HepG2 (cell line): ENCODE data around the gene LTA4H. TPM values are rescaled to one million over a fixed set of nuclear protein-coding genes. Genes with fewer than 3 reads are reported as not detected.

Experiments used
- ATAC-seq: fragments of 200-7000 bp; cut with Tn5 transposase; 3 replicates; pipeline ENCODE4 v1.9.1; 2020; ENCODE audit warnings: mild to moderate bottlenecking, moderate library complexity
- BruUV-seq: library from RNA; stranded (reverse); fragments of 400-500 nt; replicated peaks from 2 replicates; lab custom pipeline; 2021; lab: Mats Ljungman, UMichigan
- CTCF ChIA-PET: fragments of 300-600 bp; formaldehyde crosslinking; extraction: SDS; loops from one replicate; lab custom pipeline; 2021; ENCODE audit warnings: low total read pairs, inconsistent platforms, low intra/inter-chr PET ratio; lab: Yijun Ruan, JAX
- POLR2A ChIA-PET: fragments of 350-600 bp; sonication (Branson Sonifier 250); formaldehyde crosslinking; loops from one replicate; lab custom pipeline; 2020; ENCODE audit warnings: antibody characterized with exemption, inconsistent platforms; lab: Yijun Ruan, JAX
- DNase-seq: peaks from one replicate; pipeline ENCODE4 v3.0.0-alpha.2; 2015; ENCODE audit warnings: low spot score
- FAIRE-seq: peaks from 3 replicates; lab custom pipeline; 2011; peaks lifted over from hg19 to GRCh38; lab: Jason Lieb, UNC
- H2AFZ ChIP-seq: one replicate; pipeline ENCODE4 v1.6.1; 2011; ENCODE audit warnings: low read length, inconsistent platforms
- H3K27ac ChIP-seq: fragments of 300-600 bp; 3 replicates; pipeline ENCODE4 v1.8.0; 2011; ENCODE audit warnings: mixed run types, mild to moderate bottlenecking, mixed read lengths, low read length, inconsistent platforms; ENCODE audit not compliant: insufficient read depth; ENCODE audit errors: extremely low read length
- H3K27me3 ChIP-seq, 2 experiments: fragments of 200-600 bp in 1 of 2; 2 replicates in 1 of 2; 3 replicates in 1 of 2; pipeline versions ENCODE4 v1.6.0 to v1.8.0; 2011; ENCODE audit warnings: low read length in 2 of 2, mild to moderate bottlenecking in 2 of 2, moderate library complexity in 2 of 2, inconsistent platforms in 1 of 2; ENCODE audit not compliant: insufficient read depth in 2 of 2, control insufficient read depth in 1 of 2
- H3K36me3 ChIP-seq, 2 experiments: fragments of 200-600 bp in 1 of 2; replicated peaks in 1 of 2; 2 replicates in 1 of 2; 3 replicates in 1 of 2; pipeline versions ENCODE4 v1.5.1 to v1.8.0; 2011; ENCODE audit warnings: low read length in 2 of 2, inconsistent platforms in 1 of 2; ENCODE audit not compliant: insufficient read depth in 2 of 2, control insufficient read depth in 1 of 2
- H3K4me1 ChIP-seq: 2 replicates; pipeline ENCODE4 v1.5.1; 2012; ENCODE audit warnings: low read length, inconsistent platforms; ENCODE audit not compliant: insufficient read depth
- H3K4me2 ChIP-seq: 2 replicates; pipeline ENCODE4 v1.6.0; 2011; ENCODE audit warnings: low read depth, low read length, inconsistent platforms
- H3K4me3 ChIP-seq, 3 experiments: fragments of 200-600 bp in 1 of 3; sonication (generic), shearing (Covaris generic) in 1 of 3; replicated peaks in 1 of 3; 2 replicates each; pipeline ENCODE4 v1.5.1; 2011 to 2016; ENCODE audit warnings: low read length in 3 of 3, inconsistent platforms in 2 of 3, low read depth in 2 of 3, mild to moderate bottlenecking in 2 of 3, control low read depth in 1 of 3, mixed read lengths in 1 of 3; ENCODE audit not compliant: insufficient read depth in 1 of 3
- H3K79me2 ChIP-seq: one replicate; pipeline ENCODE4 v1.6.1; 2011; ENCODE audit warnings: low read length, inconsistent platforms; ENCODE audit not compliant: insufficient read depth
- H3K9ac ChIP-seq: 2 replicates; pipeline ENCODE4 v1.6.0; 2011; ENCODE audit warnings: mild to moderate bottlenecking, low read depth, low read length, inconsistent platforms; ENCODE audit not compliant: insufficient read depth
- H3K9me3 ChIP-seq: 2 replicates; pipeline ENCODE4 v1.5.1; 2012; ENCODE audit warnings: mild to moderate bottlenecking, low read length
- H4K20me1 ChIP-seq: 2 replicates; pipeline ENCODE4 v1.6.0; 2011; ENCODE audit warnings: inconsistent platforms, mild to moderate bottlenecking, low read length, moderate library complexity; ENCODE audit not compliant: insufficient read depth
- ELF3 ChIP-seq: IDR thresholded peaks from 2 replicates; pipeline ENCODE4 v1.6.1; 2016; ENCODE audit warnings: missing genetic modification reagents, missing compliant biosample characterization
- MTA3 ChIP-seq: sonication (generic); formaldehyde crosslinking; IDR thresholded peaks from 2 replicates; pipeline ENCODE4 v1.4.0; 2020; ENCODE audit warnings: missing genetic modification reagents
- NBN ChIP-seq: fragments of 450-650 bp; conservative IDR thresholded peaks from 2 replicates; pipeline ENCODE4 v1.6.1; 2017
- REL ChIP-seq: sonication (generic); formaldehyde crosslinking; conservative IDR thresholded peaks from 2 replicates; pipeline ENCODE4 v1.8.0; 2022; ENCODE audit warnings: mild to moderate bottlenecking, missing genetic modification reagents, moderate library complexity
- THYN1 ChIP-seq: sonication (generic); formaldehyde crosslinking; IDR thresholded peaks from 2 replicates; pipeline ENCODE4 v1.8.1; 2023; ENCODE audit warnings: low read depth, mild to moderate bottlenecking, moderate library complexity, missing genetic modification reagents, borderline replicate concordance
- ZBTB1 ChIP-seq: sonication (generic); formaldehyde crosslinking; IDR thresholded peaks from 2 replicates; pipeline ENCODE4 v1.4.0; 2020; ENCODE audit warnings: missing genetic modification reagents, borderline replicate concordance
- ZFX ChIP-seq: sonication (generic); formaldehyde crosslinking; IDR thresholded peaks from 2 replicates; pipeline ENCODE4 v1.4.0; 2020; ENCODE audit warnings: mild to moderate bottlenecking, low read depth, missing genetic modification reagents, moderate library complexity
- ZNF224 ChIP-seq: sonication (generic); formaldehyde crosslinking; IDR thresholded peaks from 2 replicates; pipeline ENCODE4 v1.5.0; 2020; ENCODE audit warnings: mild to moderate bottlenecking, missing genetic modification reagents
- ZNF326 ChIP-seq: sonication (generic); formaldehyde crosslinking; IDR thresholded peaks from 2 replicates; pipeline ENCODE4 v1.4.0; 2020; ENCODE audit warnings: missing genetic modification reagents, borderline replicate concordance
- ZNF678 ChIP-seq: sonication (generic); formaldehyde crosslinking; IDR thresholded peaks from 2 replicates; pipeline ENCODE4 v1.4.0; 2020; ENCODE audit warnings: mild to moderate bottlenecking, missing genetic modification reagents
- WGBS: methylation state at CpG from one replicate; pipeline ENCODE4 v1.1.6; 2017; ENCODE audit warnings: low lambda C conversion rate; 5-methylcytosine and 5-hydroxymethylcytosine counted together
- in situ Hi-C: cut with HindIII; loops from 2 replicates; pipeline ENCODE4 v1.10.0; 2017; ENCODE audit warnings: low pct_unique_long_range_greater_than_20kb; ENCODE audit not compliant: extremely low pct_ligation_motif_present
- intact Hi-C: fragments of 100-400 bp; cut with micrococcal nuclease; formaldehyde crosslinking; loops from one replicate; pipeline ENCODE4 v1.10.0; 2022; ENCODE audit not compliant: unreplicated experiment
- polyA plus RNA-seq, 8 experiments: library from polyadenylated mRNA; depleted of rRNA in 3 of 8; stranded (reverse) in 7 of 8; unstranded in 1 of 8; fragments of >200 nt; fragmentation: Illumina TruSeq in 4 of 8; extraction: Trizol in 4 of 8; gene quantifications; 2 replicates each; pipeline versions ENCODE4 v1.2.1 to v1.2.3, GENCODE V29; 2011 to 2016; ENCODE audit warnings: low read depth in 4 of 8, missing spikeins in 1 of 8, mixed read lengths in 1 of 8; ENCODE audit not compliant: insufficient read depth in 1 of 8
- total RNA-seq, 5 experiments: library from RNA; depleted of rRNA; stranded (reverse); fragments of >200 nt; fragmentation: Illumina TruSeq; extraction: Trizol; gene quantifications; 2 replicates each; pipeline ENCODE4 v1.2.3, GENCODE V29; 2016; ENCODE audit warnings: low read depth in 1 of 5
- TF ChIP-seq, protein P1 (sequence below): sonication (generic); formaldehyde crosslinking; IDR thresholded peaks from 2 replicates; pipeline ENCODE4 v1.4.0; 2020; ENCODE audit warnings: missing genetic modification reagents
- TF ChIP-seq, protein P2 (sequence below): sonication (generic); formaldehyde crosslinking; IDR thresholded peaks from 2 replicates; pipeline ENCODE4 v1.8.1; 2023; ENCODE audit warnings: mild to moderate bottlenecking, moderate library complexity, missing genetic modification reagents
- TF ChIP-seq, protein P3 (sequence below): sonication (generic); formaldehyde crosslinking; IDR thresholded peaks from 2 replicates; pipeline ENCODE4 v1.8.0; 2022; ENCODE audit warnings: mild to moderate bottlenecking, missing genetic modification reagents, borderline replicate concordance
- TF ChIP-seq, protein P4 (sequence below): sonication (generic); formaldehyde crosslinking; IDR thresholded peaks from 2 replicates; pipeline ENCODE4 v1.8.1; 2023; ENCODE audit warnings: mild to moderate bottlenecking, inconsistent platforms, moderate library complexity, missing genetic modification reagents, borderline replicate concordance

Gene LTA4H
- total and polyA plus RNA-seq, 2 of the 13 experiments (the other 11 are each of a cell fraction or from before 2014, with no cell fraction given) = 87.5 to 90.4 TPM

DNA sequence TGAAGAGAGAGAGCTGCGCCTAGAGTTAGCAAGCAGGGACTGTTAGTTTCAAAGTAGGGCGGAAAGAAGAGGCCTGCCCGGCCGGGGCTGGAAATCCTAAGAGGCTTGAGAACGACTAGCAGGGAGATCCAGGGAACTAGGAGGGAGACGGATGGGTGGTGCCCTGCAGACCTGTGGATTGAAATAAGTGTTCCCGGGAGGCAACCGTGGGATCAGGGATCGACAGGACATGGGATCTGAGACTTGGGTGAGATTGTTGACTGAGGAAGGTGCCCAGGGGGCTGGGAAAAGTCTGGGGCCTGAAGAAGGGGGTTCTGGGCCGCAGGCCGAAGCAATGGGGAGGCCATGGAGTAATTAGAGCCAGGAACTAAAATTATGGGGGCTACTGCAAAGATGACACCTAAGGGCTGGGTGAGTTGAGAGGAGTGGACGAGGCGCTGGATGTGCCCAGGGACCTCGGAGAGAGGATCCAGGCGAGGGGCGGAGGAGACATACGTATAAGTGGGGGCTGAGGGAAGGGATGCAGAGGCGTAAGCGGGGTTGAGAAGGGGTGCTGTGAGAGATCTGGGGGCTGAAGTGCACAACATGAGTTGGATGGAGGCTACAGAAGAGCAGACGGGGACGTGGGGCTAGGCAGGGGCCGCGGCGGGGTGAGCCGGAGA is 635 bp downstream of the LTA4H start:
- in situ Hi-C loops = no loop called here
- CTCF ChIA-PET = no interaction called here
- peak overlapping the region; percentile 74 for H3K9ac ChIP-seq
- peaks cover 0 to 4% of the 10 kb centered on the region in 2 experiments; a peak in 1 of 5 replicates for H3K27me3 ChIP-seq
- peak overlapping the region; percentile 73 for H3K4me2 ChIP-seq
- peak overlapping the region; percentile 92 to 99 (median 93) for H3K4me3 ChIP-seq
- no peaks in the 10 kb centered on the region for H4K20me1 ChIP-seq
- 2% methylated on average over 25 of the region's 25 CpGs for WGBS
- intact Hi-C loops = no loop called here
- DNase-seq = peak; percentile 22
- H2AFZ ChIP-seq = peak overlapping the region; percentile 68
- peaks cover 14% of the 10 kb centered on the region for H3K79me2 ChIP-seq
- no peaks in the 10 kb centered on the region for H3K9me3 ChIP-seq
- H3K4me1 ChIP-seq = peaks cover 36% of the 10 kb centered on the region
- POLR2A ChIA-PET = interaction anchor here (0.9 to 1.6 kb wide), 5 partner anchors 14 to 561 kb away, joined by 3 to 5 read pairs (median 4); partner anchors contain the start of genes CDK17, HAL and METAP2
- no TSS peak for BruUV-seq
- H3K36me3 ChIP-seq = no peaks in the 10 kb centered on the region
- peak; percentile 64 for ATAC-seq
- H3K27ac ChIP-seq = peak overlapping the region; percentile 63
- FAIRE-seq = no peak
- no peak for TF ChIP-seq THYN1 (CRISPR knock-in tag)
- no peak for TF ChIP-seq REL
- TF ChIP-seq, protein P1, sequence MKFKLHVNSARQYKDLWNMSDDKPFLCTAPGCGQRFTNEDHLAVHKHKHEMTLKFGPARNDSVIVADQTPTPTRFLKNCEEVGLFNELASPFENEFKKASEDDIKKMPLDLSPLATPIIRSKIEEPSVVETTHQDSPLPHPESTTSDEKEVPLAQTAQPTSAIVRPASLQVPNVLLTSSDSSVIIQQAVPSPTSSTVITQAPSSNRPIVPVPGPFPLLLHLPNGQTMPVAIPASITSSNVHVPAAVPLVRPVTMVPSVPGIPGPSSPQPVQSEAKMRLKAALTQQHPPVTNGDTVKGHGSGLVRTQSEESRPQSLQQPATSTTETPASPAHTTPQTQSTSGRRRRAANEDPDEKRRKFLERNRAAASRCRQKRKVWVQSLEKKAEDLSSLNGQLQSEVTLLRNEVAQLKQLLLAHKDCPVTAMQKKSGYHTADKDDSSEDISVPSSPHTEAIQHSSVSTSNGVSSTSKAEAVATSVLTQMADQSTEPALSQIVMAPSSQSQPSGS (CRISPR knock-in tag) = no peak
- TF ChIP-seq, protein P2, sequence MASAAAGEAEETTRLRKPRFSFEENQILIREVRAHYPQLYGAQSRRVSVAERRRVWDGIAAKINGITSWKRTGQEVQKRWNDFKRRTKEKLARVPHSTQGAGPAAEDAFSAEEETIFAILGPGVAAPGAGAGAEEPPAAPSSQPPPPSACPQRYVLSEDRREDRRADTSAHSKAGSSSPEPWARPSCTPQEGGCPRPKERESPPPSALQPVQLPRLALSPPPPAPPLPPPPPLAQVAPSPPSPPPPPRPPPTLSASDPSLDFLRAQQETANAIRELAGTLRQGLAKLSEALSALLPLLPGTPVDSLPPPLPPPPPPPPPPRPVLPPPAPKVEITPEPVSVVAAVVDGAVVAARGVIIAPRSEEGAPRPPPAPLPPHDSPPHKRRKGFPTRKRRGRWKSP (CRISPR knock-in tag) = no peak
- no peak for TF ChIP-seq ZNF224 (CRISPR knock-in tag)
- TF ChIP-seq MTA3 = no peak
- TF ChIP-seq, protein P3, sequence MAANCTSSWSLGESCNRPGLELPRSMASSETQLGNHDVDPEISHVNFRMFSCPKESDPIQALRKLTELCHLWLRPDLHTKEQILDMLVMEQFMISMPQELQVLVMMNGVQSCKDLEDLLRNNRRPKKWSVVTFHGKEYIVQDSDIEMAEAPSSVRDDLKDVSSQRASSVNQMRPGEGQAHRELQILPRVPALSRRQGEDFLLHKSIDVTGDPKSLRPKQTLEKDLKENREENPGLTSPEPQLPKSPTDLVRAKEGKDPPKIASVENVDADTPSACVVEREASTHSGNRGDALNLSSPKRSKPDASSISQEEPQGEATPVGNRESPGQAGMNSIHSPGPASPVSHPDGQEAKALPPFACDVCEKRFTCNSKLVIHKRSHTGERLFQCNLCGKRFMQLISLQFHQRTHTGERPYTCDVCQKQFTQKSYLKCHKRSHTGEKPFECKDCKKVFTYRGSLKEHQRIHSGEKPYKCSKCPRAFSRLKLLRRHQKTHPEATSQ (CRISPR knock-in tag) = peak; percentile 57; the same call in 1 of the 2 replicates
- 0 out of 2 replicates have a peak, but pooled peaks have one; percentile 9 for TF ChIP-seq ZNF678 (CRISPR knock-in tag)
- no peak for TF ChIP-seq NBN
- TF ChIP-seq, protein P4, sequence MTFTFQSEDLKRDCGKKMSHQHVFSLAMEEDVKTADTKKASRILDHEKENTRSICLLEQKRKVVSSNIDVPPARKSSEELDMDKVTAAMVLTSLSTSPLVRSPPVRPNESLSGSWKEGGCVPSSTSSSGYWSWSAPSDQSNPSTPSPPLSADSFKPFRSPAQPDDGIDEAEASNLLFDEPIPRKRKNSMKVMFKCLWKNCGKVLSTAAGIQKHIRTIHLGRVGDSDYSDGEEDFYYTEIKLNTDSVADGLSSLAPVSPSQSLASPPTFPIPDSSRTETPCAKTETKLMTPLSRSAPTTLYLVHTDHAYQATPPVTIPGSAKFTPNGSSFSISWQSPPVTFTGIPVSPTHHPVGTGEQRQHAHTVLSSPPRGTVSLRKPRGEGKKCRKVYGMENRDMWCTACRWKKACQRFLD = no peak
- TF ChIP-seq ZFX (CRISPR knock-in tag) = peak; percentile 79
- TF ChIP-seq ZNF326 (CRISPR knock-in tag) = no peak
- no peak for TF ChIP-seq ZBTB1 (CRISPR knock-in tag)
- no peak for TF ChIP-seq ELF3 (CRISPR knock-in tag)
